GM12892 (cell line): ENCODE measurements around the gene RBBP5.

Experiments used
- POLR2A ChIP-seq: IDR thresholded peaks from 2 replicates; pipeline ENCODE4 v1.6.1; 2011; ENCODE audit warnings: low read depth, low read length, control low read depth
- POLR2AphosphoS5 ChIP-seq: IDR thresholded peaks from 2 replicates; pipeline ENCODE4 v1.6.1; 2011; ENCODE audit warnings: low read depth, low read length, control low read depth

DNA sequence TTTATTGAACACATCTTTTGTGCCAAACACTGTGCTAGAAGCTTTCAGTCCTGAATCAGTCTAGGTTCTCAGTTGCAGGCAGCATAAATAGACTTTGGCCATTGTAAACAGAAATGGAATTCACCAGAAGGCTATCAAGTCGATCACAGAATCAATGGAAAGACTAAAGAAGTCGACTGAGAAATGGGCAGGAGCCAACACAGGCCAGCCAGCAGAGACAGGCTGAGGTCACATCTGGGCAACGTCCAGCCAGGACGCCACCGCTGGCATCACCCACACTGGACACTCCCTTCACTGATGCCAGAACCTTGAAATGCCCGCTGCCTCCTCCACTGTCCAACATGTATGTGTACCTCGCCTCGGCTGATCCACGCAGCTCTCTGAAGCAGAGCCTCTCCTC lies 84.2 kb downstream of the RBBP5 start:
- TF ChIP-seq POLR2A (no peak), POLR2AphosphoS5 (no peak)
